Stimulated activated naive CD8-positive, alpha-beta T cell treated with anti-CD3 and anti-CD28 coated beads, Interleukin-15, Interleukin-2, amounts not matched to agents 100 ng/mL and 50 ng/mL, for 24 hours (primary cell): ENCODE measurements around the gene LMO7.

Experiments used
- H3K27ac Mint-ChIP-seq: one replicate; pipeline ENCODE4 v1.8.0; 2021; ENCODE audit warnings: mild to moderate bottlenecking, mixed read lengths
- H3K27me3 Mint-ChIP-seq: one replicate; pipeline ENCODE4 v1.8.0; 2021; ENCODE audit warnings: mixed read lengths
- H3K36me3 Mint-ChIP-seq: one replicate; pipeline ENCODE4 v1.8.0; 2021; ENCODE audit warnings: low read depth, mixed read lengths
- H3K4me1 Mint-ChIP-seq: one replicate; pipeline ENCODE4 v1.8.0; 2021; ENCODE audit warnings: low read depth, mixed read lengths
- H3K4me3 Mint-ChIP-seq: one replicate; pipeline ENCODE4 v1.8.0; 2021; ENCODE audit warnings: mild to moderate bottlenecking, mixed read lengths
- H3K9me3 Mint-ChIP-seq: one replicate; pipeline ENCODE4 v1.8.0; 2021; ENCODE audit warnings: mixed read lengths

LMO7 gene

GRCh38 chr13:75636436-75637180 is 478 bp downstream of the LMO7 start:
- H3K4me3 Mint-ChIP-seq, result peak overlapping the region; percentile 81
- no peak overlapping the region for H3K27ac Mint-ChIP-seq
- no peaks in the 10 kb centered on the region for H3K9me3 Mint-ChIP-seq
- H3K4me1 Mint-ChIP-seq, result peaks cover 17% of the 10 kb centered on the region
- no peaks in the 10 kb centered on the region for H3K36me3 Mint-ChIP-seq
- H3K27me3 Mint-ChIP-seq, result peaks cover 22% of the 10 kb centered on the region

GRCh38 chr13:75637181-75637750 is 1.1 kb downstream of the LMO7 start:
- peaks cover 17% of the 10 kb centered on the region for H3K4me1 Mint-ChIP-seq
- no peaks in the 10 kb centered on the region for H3K9me3 Mint-ChIP-seq
- H3K36me3 Mint-ChIP-seq, result no peaks in the 10 kb centered on the region
- H3K27ac Mint-ChIP-seq, result no peak overlapping the region
- H3K4me3 Mint-ChIP-seq, result peak overlapping the region; percentile 81
- peaks cover 22% of the 10 kb centered on the region for H3K27me3 Mint-ChIP-seq

GRCh38 chr13:75639454-75639853 is 3.3 kb downstream of the LMO7 start:
- H3K27me3 Mint-ChIP-seq, result peaks cover 22% of the 10 kb centered on the region
- H3K36me3 Mint-ChIP-seq, result no peaks in the 10 kb centered on the region
- H3K27ac Mint-ChIP-seq, result no peak overlapping the region
- H3K9me3 Mint-ChIP-seq, result no peaks in the 10 kb centered on the region
- peaks cover 12% of the 10 kb centered on the region for H3K4me1 Mint-ChIP-seq
- no peak overlapping the region for H3K4me3 Mint-ChIP-seq

GRCh38 chr13:75641026-75641425 is 4.9 kb downstream of the LMO7 start:
- peaks cover 22% of the 10 kb centered on the region for H3K27me3 Mint-ChIP-seq
- H3K27ac Mint-ChIP-seq, result no peak overlapping the region
- H3K4me3 Mint-ChIP-seq, result no peak overlapping the region
- no peaks in the 10 kb centered on the region for H3K9me3 Mint-ChIP-seq
- no peaks in the 10 kb centered on the region for H3K36me3 Mint-ChIP-seq
- H3K4me1 Mint-ChIP-seq, result peaks cover 12% of the 10 kb centered on the region

- Mint-ChIP-seq H3K4me1 (peaks cover 4% of the 10 kb centered on the region), H3K4me3 (no peak overlapping the region), H3K9me3 (no peaks in the 10 kb centered on the region), H3K27ac (no peak overlapping the region), H3K36me3 (no peaks in the 10 kb centered on the region), H3K27me3 (peaks cover 10% of the 10 kb centered on the region)
Observed at GRCh38 chr13:75643182-75643581, 7.1 kb downstream of the LMO7 start.

GRCh38 chr13:75643693-75644092 is 7.6 kb downstream of the LMO7 start:
- no peak overlapping the region for H3K4me3 Mint-ChIP-seq
- peaks cover 4% of the 10 kb centered on the region for H3K4me1 Mint-ChIP-seq
- H3K36me3 Mint-ChIP-seq, result no peaks in the 10 kb centered on the region
- H3K27ac Mint-ChIP-seq, result no peak overlapping the region
- H3K9me3 Mint-ChIP-seq, result no peaks in the 10 kb centered on the region
- peaks cover 5% of the 10 kb centered on the region for H3K27me3 Mint-ChIP-seq

GRCh38 chr13:75645141-75645540 is 9.0 kb downstream of the LMO7 start:
- Mint-ChIP-seq H3K4me1 (peaks cover 4% of the 10 kb centered on the region), H3K9me3 (no peaks in the 10 kb centered on the region), H3K27me3 (no peaks in the 10 kb centered on the region), H3K27ac (no peak overlapping the region), H3K36me3 (no peaks in the 10 kb centered on the region), H3K4me3 (no peak overlapping the region)

- Mint-ChIP-seq H3K27me3 (no peaks in the 10 kb centered on the region), H3K36me3 (no peaks in the 10 kb centered on the region), H3K4me3 (no peak overlapping the region), H3K27ac (no peak overlapping the region), H3K9me3 (no peaks in the 10 kb centered on the region), H3K4me1 (peaks cover 4% of the 10 kb centered on the region)
Observed at GRCh38 chr13:75647126-75647784, 11.1 kb downstream of the LMO7 start.

GRCh38 chr13:75648446-75648845 is 12.3 kb downstream of the LMO7 start:
- no peaks in the 10 kb centered on the region for H3K36me3 Mint-ChIP-seq
- no peaks in the 10 kb centered on the region for H3K9me3 Mint-ChIP-seq
- no peak overlapping the region for H3K27ac Mint-ChIP-seq
- H3K4me1 Mint-ChIP-seq, result peaks cover 4% of the 10 kb centered on the region
- no peak overlapping the region for H3K4me3 Mint-ChIP-seq
- no peaks in the 10 kb centered on the region for H3K27me3 Mint-ChIP-seq

- Mint-ChIP-seq H3K4me3 (no peak overlapping the region), H3K9me3 (no peaks in the 10 kb centered on the region), H3K27ac (no peak overlapping the region), H3K4me1 (peaks cover 4% of the 10 kb centered on the region), H3K27me3 (no peaks in the 10 kb centered on the region), H3K36me3 (no peaks in the 10 kb centered on the region)
Observed at GRCh38 chr13:75651013-75651412, 14.9 kb downstream of the LMO7 start.

- no peaks in the 10 kb centered on the region for H3K4me1 Mint-ChIP-seq
- H3K9me3 Mint-ChIP-seq, result no peaks in the 10 kb centered on the region
- no peak overlapping the region for H3K4me3 Mint-ChIP-seq
- H3K27ac Mint-ChIP-seq, result no peak overlapping the region
- H3K27me3 Mint-ChIP-seq, result no peaks in the 10 kb centered on the region
- no peaks in the 10 kb centered on the region for H3K36me3 Mint-ChIP-seq
Observed at GRCh38 chr13:75652726-75653125, 16.6 kb downstream of the LMO7 start.

- Mint-ChIP-seq H3K36me3 (peaks cover 4% of the 10 kb centered on the region), H3K9me3 (no peaks in the 10 kb centered on the region), H3K27ac (no peak overlapping the region), H3K4me3 (no peak overlapping the region), H3K27me3 (no peaks in the 10 kb centered on the region), H3K4me1 (no peaks in the 10 kb centered on the region)
Observed at GRCh38 chr13:75656425-75656989, 20.4 kb downstream of the LMO7 start.

- no peak overlapping the region for H3K27ac Mint-ChIP-seq
- no peaks in the 10 kb centered on the region for H3K9me3 Mint-ChIP-seq
- H3K36me3 Mint-ChIP-seq, result peaks cover 4% of the 10 kb centered on the region
- H3K4me1 Mint-ChIP-seq, result no peaks in the 10 kb centered on the region
- H3K27me3 Mint-ChIP-seq, result no peaks in the 10 kb centered on the region
- no peak overlapping the region for H3K4me3 Mint-ChIP-seq
Observed at GRCh38 chr13:75657111-75657510, 21.0 kb downstream of the LMO7 start.

- H3K4me1 Mint-ChIP-seq, result no peaks in the 10 kb centered on the region
- no peak overlapping the region for H3K27ac Mint-ChIP-seq
- H3K9me3 Mint-ChIP-seq, result no peaks in the 10 kb centered on the region
- H3K36me3 Mint-ChIP-seq, result peaks cover 4% of the 10 kb centered on the region
- H3K27me3 Mint-ChIP-seq, result no peaks in the 10 kb centered on the region
- H3K4me3 Mint-ChIP-seq, result no peak overlapping the region
Observed at GRCh38 chr13:75660694-75661093, 24.6 kb downstream of the LMO7 start.

GRCh38 chr13:75661443-75661842 is 25.3 kb downstream of the LMO7 start:
- no peaks in the 10 kb centered on the region for H3K4me1 Mint-ChIP-seq
- no peak overlapping the region for H3K27ac Mint-ChIP-seq
- peaks cover 4% of the 10 kb centered on the region for H3K36me3 Mint-ChIP-seq
- H3K9me3 Mint-ChIP-seq, result no peaks in the 10 kb centered on the region
- no peaks in the 10 kb centered on the region for H3K27me3 Mint-ChIP-seq
- H3K4me3 Mint-ChIP-seq, result no peak overlapping the region
